Measurements from ENCODE around the gene CREB5. TPM values are rescaled to one million over a fixed set of nuclear protein-coding genes. Genes with fewer than 3 reads are reported as not detected.

The CREB5 gene
- total RNA-seq, 1 experiment from 2014 or later = 2.1 TPM

GRCh38 chr7:28516390-28517172 is 104.3 kb downstream of the CREB5 start:
- Histone ChIP-seq H3K27ac (no peak overlapping the region), H2AFZ (no peak overlapping the region), H3K9me3 (ENCODE audit: insufficient read depth, low read depth) (no peaks in the 10 kb centered on the region), H3F3A (ENCODE audit: insufficient read depth, low read depth) (no peaks in the 10 kb centered on the region), H3K4me2 (no peak overlapping the region), H3K4me3 (no peak overlapping the region), H3K79me2 (ENCODE audit: low read depth) (no peaks in the 10 kb centered on the region), H3K27me3 (ENCODE audit: insufficient read depth, low read depth) (peaks cover 4% of the 10 kb centered on the region; the same call in 1 of the 2 replicates), H3K4me1 (replicated peaks; ENCODE audit: insufficient read depth) (no peaks in the 10 kb centered on the region), H4K20me1 (ENCODE audit: insufficient read depth) (no peaks in the 10 kb centered on the region), H3K36me3 (ENCODE audit: low read depth) (no peaks in the 10 kb centered on the region), H3K9me2 (ENCODE audit: insufficient read depth) (no peaks in the 10 kb centered on the region)
- no peak for DNase-seq
- TF ChIP-seq EZH2 (IDR thresholded peaks at IDR 0.05; ENCODE audit: low read depth) (no peak), CTCF (conservative IDR thresholded peaks at IDR 0.05) (no peak)
- ChIA-PET POLR2A (ENCODE audit: unreplicated experiment) (no interaction called here), CTCF (interaction anchor here (0.6 kb wide), 1 partner anchor 687 kb away, joined by 6 read pairs; no protein-coding TSS in a partner anchor)
- no TSS peak for BruUV-seq (replicated peaks)
- intact Hi-C loops (cut with micrococcal nuclease; ENCODE audit: unreplicated experiment) = no loop called here

GRCh38 chr7:28517206-28517605 is 104.9 kb downstream of the CREB5 start:
- Histone ChIP-seq H3K27me3 (ENCODE audit: insufficient read depth, low read depth) (peaks cover 4% of the 10 kb centered on the region; the same call in 1 of the 2 replicates), H3K4me1 (replicated peaks; ENCODE audit: insufficient read depth) (no peaks in the 10 kb centered on the region), H3K27ac (no peak overlapping the region), H2AFZ (no peak overlapping the region), H3K36me3 (ENCODE audit: low read depth) (no peaks in the 10 kb centered on the region), H3K4me2 (no peak overlapping the region), H3K9me3 (ENCODE audit: insufficient read depth, low read depth) (no peaks in the 10 kb centered on the region), H3K4me3 (no peak overlapping the region), H3F3A (ENCODE audit: insufficient read depth, low read depth) (no peaks in the 10 kb centered on the region), H3K79me2 (ENCODE audit: low read depth) (no peaks in the 10 kb centered on the region), H3K9me2 (ENCODE audit: insufficient read depth) (no peaks in the 10 kb centered on the region), H4K20me1 (ENCODE audit: insufficient read depth) (no peaks in the 10 kb centered on the region)
- intact Hi-C loops (cut with micrococcal nuclease; ENCODE audit: unreplicated experiment) = no loop called here
- POLR2A ChIA-PET (ENCODE audit: unreplicated experiment) = no interaction called here
- no TSS peak for BruUV-seq (replicated peaks)
- DNase-seq = no peak
- CTCF ChIA-PET = no interaction called here
- TF ChIP-seq EZH2 (IDR thresholded peaks at IDR 0.05; ENCODE audit: low read depth) = no peak
- no peak for TF ChIP-seq CTCF (conservative IDR thresholded peaks at IDR 0.05)

- no peak for DNase-seq
- no peak overlapping the region for H3K27ac ChIP-seq
- BruUV-seq (replicated peaks) = no TSS peak
- no peaks in the 10 kb centered on the region for H3K9me3 ChIP-seq (ENCODE audit: insufficient read depth, low read depth)
- H3K79me2 ChIP-seq (ENCODE audit: low read depth) = no peaks in the 10 kb centered on the region
- TF ChIP-seq EZH2 (IDR thresholded peaks at IDR 0.05; ENCODE audit: low read depth) (no peak), CTCF (conservative IDR thresholded peaks at IDR 0.05) (no peak)
- intact Hi-C loops (cut with micrococcal nuclease; ENCODE audit: unreplicated experiment) = no loop called here
- no peaks in the 10 kb centered on the region for H3K36me3 ChIP-seq (ENCODE audit: low read depth)
- CTCF ChIA-PET = no interaction called here
- H2AFZ ChIP-seq = no peak overlapping the region
- POLR2A ChIA-PET (ENCODE audit: unreplicated experiment) = no interaction called here
- no peak overlapping the region for H3K4me3 ChIP-seq
- no peaks in the 10 kb centered on the region for H3K9me2 ChIP-seq (ENCODE audit: insufficient read depth)
- no peaks in the 10 kb centered on the region for H4K20me1 ChIP-seq (ENCODE audit: insufficient read depth)
- H3K4me1 ChIP-seq (replicated peaks; ENCODE audit: insufficient read depth) = no peaks in the 10 kb centered on the region
- no peaks in the 10 kb centered on the region for H3F3A ChIP-seq (ENCODE audit: insufficient read depth, low read depth)
- no peak overlapping the region for H3K4me2 ChIP-seq
- peaks cover 4% of the 10 kb centered on the region; the same call in 1 of the 2 replicates for H3K27me3 ChIP-seq (ENCODE audit: insufficient read depth, low read depth)
Measured at GRCh38 chr7:28517606-28518005, 105.3 kb downstream of the CREB5 start.
